HG03097 (cell line): ENCODE data around the gene CHRDL1.
"Not testable (repeated sequence)": the region's sequence is repeated elsewhere in the genome, so short reads cannot be mapped to it uniquely, and the experiment has no call there.

Source experiments
- ATAC-seq: cut with Tn5 transposase; IDR thresholded peaks from one replicate; pipeline ENCODE4 v1.9.1; 2021; ENCODE audit not compliant: unreplicated experiment, low FRiP score

CHRDL1 gene

DNA sequence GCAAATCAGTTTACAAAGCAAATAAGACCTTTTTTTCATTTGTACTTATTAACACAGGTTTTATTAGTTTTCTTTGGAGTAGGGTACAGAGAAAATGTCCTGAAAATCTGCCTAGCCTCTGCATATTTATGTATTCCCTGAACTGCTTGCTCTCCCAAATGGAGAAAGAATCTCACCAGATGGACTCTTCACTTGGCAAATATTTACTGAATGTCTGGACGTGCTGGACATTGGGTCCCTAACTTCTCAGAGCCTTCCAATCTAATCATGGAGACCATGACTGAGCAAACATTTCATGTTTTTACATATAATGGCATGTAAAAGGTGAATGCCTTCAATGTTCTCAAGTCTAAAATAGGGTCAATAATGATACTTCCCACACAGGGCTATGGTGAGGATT, 126.0 kb downstream of the CHRDL1 start:
- ATAC-seq: no peak

DNA sequence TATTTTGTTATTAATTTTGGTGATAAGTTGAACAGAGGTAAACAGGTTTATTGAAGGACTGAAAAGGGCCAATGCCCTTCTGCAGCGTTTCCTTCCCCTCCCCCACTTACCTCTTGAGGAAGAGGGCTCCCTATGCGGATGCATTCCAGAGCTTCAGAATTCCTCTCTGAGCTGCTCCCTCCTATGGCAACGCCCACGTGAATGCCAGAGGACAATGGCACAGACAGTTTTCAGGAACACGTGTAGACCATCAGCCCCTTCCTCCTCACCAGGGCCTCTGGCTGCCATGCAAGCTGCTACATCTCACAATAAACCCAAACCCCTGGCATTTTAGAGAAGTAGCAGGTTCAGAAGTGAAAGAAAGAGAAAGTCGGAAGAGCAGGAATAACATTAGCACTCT, 127.9 kb downstream of the CHRDL1 start:
- ATAC-seq: no peak

DNA sequence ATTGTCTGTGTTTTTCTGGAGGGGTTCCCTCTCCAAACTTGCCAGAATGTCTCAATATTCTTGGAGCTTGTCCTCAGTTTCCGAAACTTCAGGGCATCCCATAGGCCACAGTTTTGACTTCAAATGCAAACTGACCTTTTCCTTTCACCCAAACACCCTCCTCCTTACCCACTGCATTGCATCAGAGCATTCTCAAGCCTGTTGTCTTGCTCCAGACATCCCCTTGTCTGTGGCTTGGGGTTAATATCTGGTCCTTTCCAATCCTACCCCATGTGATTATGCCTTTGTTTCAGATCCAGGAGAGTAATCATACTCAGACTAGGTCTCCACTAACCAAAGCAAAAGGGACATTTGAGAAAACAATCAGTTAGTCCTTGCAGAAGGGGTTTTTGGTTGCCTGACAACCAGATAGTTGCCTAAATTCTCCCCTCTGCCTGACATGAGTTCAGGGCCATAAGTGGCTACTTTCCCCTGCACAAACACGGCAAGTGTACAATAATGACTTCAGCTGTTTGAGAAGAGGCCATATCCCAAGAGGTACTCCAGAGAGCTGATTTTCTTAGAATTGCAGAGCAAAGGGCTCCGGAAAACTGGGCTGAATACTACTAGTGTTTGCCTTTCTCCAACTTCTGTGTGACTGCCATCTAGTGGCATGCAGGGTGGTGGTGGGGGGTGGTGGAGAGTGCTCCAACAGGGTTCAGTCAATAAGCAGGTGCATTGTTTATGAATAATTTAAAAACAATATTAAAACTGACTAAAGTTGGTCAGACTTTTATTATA, 130.2 kb downstream of the CHRDL1 start:
- no peak for ATAC-seq

DNA sequence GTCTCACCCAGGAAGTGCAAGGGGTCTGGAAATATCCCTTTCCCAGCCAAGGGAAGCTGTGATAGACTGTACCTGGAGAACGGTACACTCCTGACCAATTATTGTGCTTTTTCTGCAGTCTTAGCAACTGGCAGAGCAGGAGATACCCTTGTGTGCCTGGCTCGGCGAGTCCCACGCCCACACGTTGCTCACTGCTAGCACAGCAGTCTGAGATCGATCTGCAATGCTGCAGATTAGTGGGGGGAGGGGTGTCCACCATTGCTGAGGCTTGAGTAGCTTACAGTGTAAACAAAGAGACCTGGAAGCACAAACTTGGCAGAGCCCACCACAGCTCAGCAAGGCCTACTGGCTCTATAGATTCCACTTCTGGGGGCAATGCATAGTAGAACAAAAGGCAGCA, 138.5 kb downstream of the CHRDL1 start:
- no peak for ATAC-seq

DNA sequence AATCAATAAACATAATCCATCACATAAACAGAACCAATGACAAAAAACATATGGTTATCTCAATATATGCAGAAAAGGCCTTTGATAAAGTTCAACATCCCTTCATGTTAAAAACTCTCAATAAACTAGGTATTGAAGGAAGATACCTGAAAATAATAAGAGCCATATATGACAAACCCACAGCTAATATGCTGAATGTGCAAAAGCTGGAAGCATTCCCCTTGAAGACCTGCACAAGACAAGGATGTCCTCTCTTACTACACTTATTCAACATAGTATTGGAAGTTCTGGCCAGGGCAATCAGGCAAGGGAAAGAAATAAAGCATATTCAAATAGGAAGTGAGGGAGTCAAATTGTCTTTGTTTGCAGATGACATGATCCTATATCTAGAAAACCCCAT, 141.3 kb downstream of the CHRDL1 start:
- not testable (repeated sequence) for ATAC-seq

DNA sequence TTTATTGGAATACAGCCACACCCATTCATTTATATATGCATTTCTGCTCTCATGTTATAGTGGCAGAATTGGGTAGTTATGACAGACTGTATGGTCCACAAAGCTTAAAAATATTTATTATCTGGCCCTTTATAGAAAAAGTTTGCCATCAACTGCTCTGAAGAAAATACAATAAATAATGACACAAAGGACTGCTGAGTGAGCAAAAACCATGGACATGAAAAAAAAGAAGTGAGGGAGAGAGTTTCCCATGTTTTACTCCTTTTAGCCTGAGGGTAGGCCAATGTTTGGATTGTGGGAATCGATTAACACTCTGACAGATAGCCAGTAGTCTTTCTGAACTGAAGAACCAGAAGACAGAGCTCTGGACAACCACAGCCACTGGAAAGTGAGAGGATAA, 149.2 kb downstream of the CHRDL1 start:
- no peak for ATAC-seq
